Measurements from ENCODE around the gene PTPN13.

PTPN13 gene

DNA sequence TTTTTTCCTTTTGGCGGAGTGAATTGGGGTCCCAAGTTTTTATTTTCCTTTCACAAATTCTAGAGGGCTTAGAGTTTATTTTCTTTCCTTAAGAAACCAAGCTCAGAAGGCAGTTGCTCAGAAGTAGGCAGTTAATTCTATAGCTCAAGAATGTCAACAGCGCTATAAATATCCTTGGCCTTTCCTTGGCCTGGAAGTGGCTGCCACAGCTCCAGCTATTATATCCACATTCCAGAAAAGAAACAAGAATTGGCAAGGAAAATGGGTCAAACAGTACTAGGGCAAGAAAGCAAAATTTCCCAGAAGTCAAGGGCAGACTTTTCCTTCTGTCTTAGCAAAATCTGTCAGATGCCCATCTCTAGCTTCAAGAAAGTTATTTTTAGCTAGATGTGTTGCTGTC lies 224.1 kb downstream of the PTPN13 start:
- Histone ChIP-seq H3K4me3 (ENCODE audit: severe bottlenecking) (no peak overlapping the region), H3K27me3 (ENCODE audit: insufficient read depth, poor library complexity, severe bottlenecking) (no peaks in the 10 kb centered on the region), H3K9me3 (ENCODE audit: severe bottlenecking) (no peaks in the 10 kb centered on the region), H3K27ac (ENCODE audit: poor library complexity, severe bottlenecking) (no peak overlapping the region), H3K4me1 (ENCODE audit: insufficient read depth, poor library complexity, severe bottlenecking) (no peaks in the 10 kb centered on the region), H3K36me3 (ENCODE audit: low read depth) (peaks cover 23% of the 10 kb centered on the region)
- no peak for ATAC-seq (ENCODE audit: low read depth)
- TF ChIP-seq, protein P1, sequence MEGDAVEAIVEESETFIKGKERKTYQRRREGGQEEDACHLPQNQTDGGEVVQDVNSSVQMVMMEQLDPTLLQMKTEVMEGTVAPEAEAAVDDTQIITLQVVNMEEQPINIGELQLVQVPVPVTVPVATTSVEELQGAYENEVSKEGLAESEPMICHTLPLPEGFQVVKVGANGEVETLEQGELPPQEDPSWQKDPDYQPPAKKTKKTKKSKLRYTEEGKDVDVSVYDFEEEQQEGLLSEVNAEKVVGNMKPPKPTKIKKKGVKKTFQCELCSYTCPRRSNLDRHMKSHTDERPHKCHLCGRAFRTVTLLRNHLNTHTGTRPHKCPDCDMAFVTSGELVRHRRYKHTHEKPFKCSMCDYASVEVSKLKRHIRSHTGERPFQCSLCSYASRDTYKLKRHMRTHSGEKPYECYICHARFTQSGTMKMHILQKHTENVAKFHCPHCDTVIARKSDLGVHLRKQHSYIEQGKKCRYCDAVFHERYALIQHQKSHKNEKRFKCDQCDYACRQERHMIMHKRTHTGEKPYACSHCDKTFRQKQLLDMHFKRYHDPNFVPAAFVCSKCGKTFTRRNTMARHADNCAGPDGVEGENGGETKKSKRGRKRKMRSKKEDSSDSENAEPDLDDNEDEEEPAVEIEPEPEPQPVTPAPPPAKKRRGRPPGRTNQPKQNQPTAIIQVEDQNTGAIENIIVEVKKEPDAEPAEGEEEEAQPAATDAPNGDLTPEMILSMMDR (IDR thresholded peaks at IDR 0.05; ENCODE audit: poor library complexity, severe bottlenecking) = no peak
- DNase-seq (ENCODE audit: low spot score) = no peak

DNA sequence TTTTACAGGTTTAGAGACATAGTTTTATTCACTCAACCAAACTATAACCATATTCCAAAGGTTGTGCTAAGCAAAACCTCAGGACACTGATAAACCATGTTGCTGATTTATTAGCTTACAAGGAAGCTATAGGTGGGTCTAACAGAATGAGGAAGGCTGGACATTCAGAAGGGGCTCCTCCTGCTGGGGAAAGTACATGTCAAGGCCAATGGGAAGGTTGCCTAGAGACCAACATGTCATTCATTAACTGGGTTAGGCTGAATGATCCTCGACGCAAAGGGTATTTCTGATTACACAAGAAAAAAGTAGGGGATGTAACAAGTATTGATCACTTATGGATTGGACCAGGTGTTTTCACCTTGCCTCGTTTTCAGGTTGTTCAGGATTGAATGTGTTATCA lies 224.7 kb downstream of the PTPN13 start:
- Histone ChIP-seq H3K4me3 (ENCODE audit: severe bottlenecking) (no peak overlapping the region), H3K27me3 (ENCODE audit: insufficient read depth, poor library complexity, severe bottlenecking) (no peaks in the 10 kb centered on the region), H3K9me3 (ENCODE audit: severe bottlenecking) (no peaks in the 10 kb centered on the region), H3K36me3 (ENCODE audit: low read depth) (peaks cover 20% of the 10 kb centered on the region), H3K27ac (ENCODE audit: poor library complexity, severe bottlenecking) (no peak overlapping the region), H3K4me1 (ENCODE audit: insufficient read depth, poor library complexity, severe bottlenecking) (no peaks in the 10 kb centered on the region)
- ATAC-seq (ENCODE audit: low read depth) = no peak
- no peak for DNase-seq (ENCODE audit: low spot score)
- TF ChIP-seq, protein P1 (IDR thresholded peaks at IDR 0.05; ENCODE audit: poor library complexity, severe bottlenecking) = no peak

DNA sequence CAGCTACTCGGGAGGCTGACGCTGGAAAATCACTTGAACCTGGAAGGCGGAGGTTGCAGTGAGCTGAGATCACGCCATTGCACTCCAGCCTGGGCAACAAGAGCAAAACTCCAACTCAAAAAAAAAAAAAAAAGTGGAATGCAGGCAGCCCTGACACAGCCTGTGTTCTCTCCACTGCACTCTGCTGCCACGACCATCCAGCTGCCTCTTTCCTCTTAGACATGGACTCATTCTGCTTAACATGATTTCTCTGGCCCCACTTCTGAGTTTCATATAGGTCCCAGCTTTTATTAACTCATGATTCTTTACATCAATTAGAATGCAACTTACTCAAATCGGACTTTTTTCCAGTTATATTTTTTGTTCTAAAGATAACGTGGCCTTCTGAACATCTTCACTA lies 225.4 kb downstream of the PTPN13 start:
- no peak for ATAC-seq (ENCODE audit: low read depth)

DNA sequence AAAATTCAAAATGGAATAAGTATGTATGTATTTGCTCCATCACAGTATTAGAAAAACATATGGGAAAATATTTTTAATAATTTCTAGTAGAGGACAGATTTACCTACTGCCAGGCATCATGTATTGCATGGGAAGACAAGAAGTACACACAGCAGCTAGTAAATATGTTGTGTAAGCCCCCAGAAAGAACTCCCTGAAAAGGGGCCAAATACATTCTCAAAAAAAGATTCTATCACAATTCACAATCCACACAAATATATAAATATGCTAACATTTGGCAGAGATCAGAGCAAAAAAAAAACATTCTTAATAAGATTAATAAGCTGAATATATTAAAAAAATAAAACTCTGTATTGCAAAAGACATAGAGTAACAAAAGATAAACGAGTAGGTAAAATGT lies 227.0 kb downstream of the PTPN13 start:
- Histone ChIP-seq H3K4me3 (ENCODE audit: severe bottlenecking) (no peak overlapping the region), H3K36me3 (ENCODE audit: low read depth) (no peaks in the 10 kb centered on the region), H3K27ac (ENCODE audit: poor library complexity, severe bottlenecking) (no peak overlapping the region), H3K27me3 (ENCODE audit: insufficient read depth, poor library complexity, severe bottlenecking) (no peaks in the 10 kb centered on the region), H3K9me3 (ENCODE audit: severe bottlenecking) (no peaks in the 10 kb centered on the region), H3K4me1 (ENCODE audit: insufficient read depth, poor library complexity, severe bottlenecking) (peaks cover 8% of the 10 kb centered on the region)
- no peak for DNase-seq (ENCODE audit: low spot score)
- no peak for ATAC-seq (ENCODE audit: low read depth)
- TF ChIP-seq, protein P1 (IDR thresholded peaks at IDR 0.05; ENCODE audit: poor library complexity, severe bottlenecking) = no peak

More for the DNA sequence above, 225.4 kb downstream of the PTPN13 start:
- Histone ChIP-seq H3K4me1 (ENCODE audit: insufficient read depth, poor library complexity, severe bottlenecking) (peaks cover under 1% of the 10 kb centered on the region), H3K4me3 (ENCODE audit: severe bottlenecking) (no peak overlapping the region), H3K27me3 (ENCODE audit: insufficient read depth, poor library complexity, severe bottlenecking) (no peaks in the 10 kb centered on the region), H3K36me3 (ENCODE audit: low read depth) (peaks cover 14% of the 10 kb centered on the region), H3K9me3 (ENCODE audit: severe bottlenecking) (no peaks in the 10 kb centered on the region), H3K27ac (ENCODE audit: poor library complexity, severe bottlenecking) (no peak overlapping the region)
- TF ChIP-seq, protein P1 (IDR thresholded peaks at IDR 0.05; ENCODE audit: poor library complexity, severe bottlenecking) = no peak
- no peak for DNase-seq (ENCODE audit: low spot score)

DNA sequence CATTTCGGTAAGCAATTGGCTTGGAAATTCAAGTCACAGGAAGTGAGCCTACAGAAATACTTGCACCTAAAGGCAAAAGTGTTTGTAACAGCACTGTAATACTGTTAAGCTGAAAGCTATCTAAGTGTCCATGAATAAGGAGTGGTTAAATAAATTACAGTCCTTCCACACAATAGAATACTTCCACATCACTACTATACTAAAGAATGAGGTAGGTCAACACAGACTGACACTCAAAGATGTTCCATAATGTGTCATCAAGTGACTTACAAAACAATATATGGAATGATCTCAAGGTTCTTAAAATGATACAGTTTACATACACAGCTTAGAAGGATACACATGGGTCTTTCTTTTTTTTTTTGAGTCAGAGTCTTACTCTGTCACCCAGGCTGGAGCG lies 228.0 kb downstream of the PTPN13 start:
- TF ChIP-seq, protein P1 (IDR thresholded peaks at IDR 0.05; ENCODE audit: poor library complexity, severe bottlenecking) = no peak
- Histone ChIP-seq H3K9me3 (ENCODE audit: severe bottlenecking) (no peaks in the 10 kb centered on the region), H3K36me3 (ENCODE audit: low read depth) (no peaks in the 10 kb centered on the region), H3K27me3 (ENCODE audit: insufficient read depth, poor library complexity, severe bottlenecking) (no peaks in the 10 kb centered on the region), H3K4me1 (ENCODE audit: insufficient read depth, poor library complexity, severe bottlenecking) (peaks cover 8% of the 10 kb centered on the region), H3K27ac (ENCODE audit: poor library complexity, severe bottlenecking) (no peak overlapping the region), H3K4me3 (ENCODE audit: severe bottlenecking) (no peak overlapping the region)
- ATAC-seq (ENCODE audit: low read depth) = peak; percentile 44; the same call in 1 of the 3 replicates
- DNase-seq (ENCODE audit: low spot score) = no peak

All from RWPE2 (cell line).